GM13977 (cell line): ENCODE measurements around the gene CSF3R.

Experiments
- DNase-seq: peaks from one replicate; pipeline ENCODE4 v3.0.0; 2012; ENCODE audit warnings: low spot score
- CTCF ChIP-seq: IDR thresholded peaks from 2 replicates; pipeline ENCODE4 v1.5.1; 2012; ENCODE audit warnings: mild to moderate bottlenecking, control low read depth; ENCODE audit not compliant: insufficient read depth; ENCODE audit errors: extremely low read depth, missing control alignments
- in situ Hi-C: fragments of 300-500 bp; cut with MboI; formaldehyde crosslinking; loops from one replicate; pipeline ENCODE4 v1.12.0; 2022; ENCODE audit warnings: low sequenced_read_pairs, low pct_unique_long_range_greater_than_20kb, mixed read lengths, inconsistent platforms; ENCODE audit not compliant: unreplicated experiment

The CSF3R gene

GRCh38 chr1:36482724-36483388 is at the start of gene CSF3R:
TSS of gene CSF3R (minus strand) at chr1:36482913. CDS start at chr1:36479496, 3,417 bp downstream.
- in situ Hi-C loops = no loop called here
- DNase-seq = no peak
- no peak for TF ChIP-seq CTCF

- in situ Hi-C loops = no loop called here
- TF ChIP-seq CTCF = no peak
- no peak for DNase-seq
Observed at GRCh38 chr1:36531833-36532232, 49.1 kb upstream of the CSF3R start.

- in situ Hi-C loops = no loop called here
- no peak for TF ChIP-seq CTCF
- no peak for DNase-seq
Observed at GRCh38 chr1:36530791-36531190, 48.1 kb upstream of the CSF3R start.

GRCh38 chr1:36530261-36530660 is 47.5 kb upstream of the CSF3R start:
- in situ Hi-C loops = no loop called here
- no peak for DNase-seq
- TF ChIP-seq CTCF = no peak

- DNase-seq = no peak
- in situ Hi-C loops = no loop called here
- TF ChIP-seq CTCF = no peak
Observed at GRCh38 chr1:36529769-36530260, 47.1 kb upstream of the CSF3R start.

GRCh38 chr1:36528361-36529349 is 45.9 kb upstream of the CSF3R start:
- in situ Hi-C loops = no loop called here
- no peak for TF ChIP-seq CTCF
- DNase-seq = no peak
